NCI-H2107 treated with DMSO at 0.1 percent for 48 hours (cell line): ENCODE data around the gene TC2N.
"Not testable (repeated sequence)": the region's sequence is repeated elsewhere in the genome, so short reads cannot be mapped to it uniquely, and the experiment has no call there.

Source experiments
- DNase-seq: peaks from one replicate; lab custom pipeline; 2025; ENCODE audit not compliant: unreplicated experiment; lab: John Stamatoyannopoulos, UW

Gene TC2N

GRCh38 chr14:91835197-91835919 lies 32.0 kb downstream of the TC2N start:
- no peak for DNase-seq

GRCh38 chr14:91834571-91834970 lies 32.8 kb downstream of the TC2N start:
- DNase-seq, result no peak

- DNase-seq, result peak; percentile 28
These were observed 36.0 kb downstream of the TC2N start for GRCh38 chr14:91831337-91831736.

GRCh38 chr14:91830777-91831176 lies 36.6 kb downstream of the TC2N start:
- DNase-seq, result peak; percentile 86

GRCh38 chr14:91829511-91829910 lies 37.8 kb downstream of the TC2N start:
- no peak for DNase-seq

- no peak for DNase-seq
These were observed 39.6 kb downstream of the TC2N start for GRCh38 chr14:91827746-91828145.

- no peak for DNase-seq
These were observed 49.6 kb downstream of the TC2N start for GRCh38 chr14:91817566-91818325.

- no peak for DNase-seq
These were observed 53.0 kb downstream of the TC2N start for GRCh38 chr14:91814317-91814716.

- DNase-seq, result no peak
These were observed 56.6 kb downstream of the TC2N start for GRCh38 chr14:91810699-91811098.

- no peak for DNase-seq
These were observed 60.6 kb downstream of the TC2N start for GRCh38 chr14:91806716-91807115.

GRCh38 chr14:91806094-91806493 lies 61.2 kb downstream of the TC2N start:
- not testable (repeated sequence) for DNase-seq

- DNase-seq, result no peak
These were observed 61.7 kb downstream of the TC2N start for GRCh38 chr14:91805659-91806058.

- DNase-seq, result no peak
These were observed 66.0 kb downstream of the TC2N start for GRCh38 chr14:91801358-91801757.

- no peak for DNase-seq
These were observed 70.6 kb downstream of the TC2N start for GRCh38 chr14:91796617-91797347.

GRCh38 chr14:91793704-91794103 lies 73.6 kb downstream of the TC2N start:
- no peak for DNase-seq

- DNase-seq, result no peak
These were observed 81.1 kb downstream of the TC2N start for GRCh38 chr14:91786188-91786587.

- DNase-seq, result no peak
These were observed 86.9 kb downstream of the TC2N start for GRCh38 chr14:91780452-91780851.

- DNase-seq, result no peak
These were observed 89.1 kb downstream of the TC2N start for GRCh38 chr14:91778217-91778616.

- no peak for DNase-seq
These were observed 92.9 kb downstream of the TC2N start for GRCh38 chr14:91774140-91775096.

GRCh38 chr14:91770185-91770584 lies 97.2 kb downstream of the TC2N start:
- no peak for DNase-seq
